ENCODE data around the gene SCD5. TPM values are rescaled to one million over a fixed set of nuclear protein-coding genes. Genes with fewer than 3 reads are reported as not detected.

Gene SCD5
- total and polyA plus RNA-seq, 2 of the 8 experiments (the other 6 are each of a cell fraction or from before 2014, with no cell fraction given), result 0.92 to 1.2 TPM

DNA sequence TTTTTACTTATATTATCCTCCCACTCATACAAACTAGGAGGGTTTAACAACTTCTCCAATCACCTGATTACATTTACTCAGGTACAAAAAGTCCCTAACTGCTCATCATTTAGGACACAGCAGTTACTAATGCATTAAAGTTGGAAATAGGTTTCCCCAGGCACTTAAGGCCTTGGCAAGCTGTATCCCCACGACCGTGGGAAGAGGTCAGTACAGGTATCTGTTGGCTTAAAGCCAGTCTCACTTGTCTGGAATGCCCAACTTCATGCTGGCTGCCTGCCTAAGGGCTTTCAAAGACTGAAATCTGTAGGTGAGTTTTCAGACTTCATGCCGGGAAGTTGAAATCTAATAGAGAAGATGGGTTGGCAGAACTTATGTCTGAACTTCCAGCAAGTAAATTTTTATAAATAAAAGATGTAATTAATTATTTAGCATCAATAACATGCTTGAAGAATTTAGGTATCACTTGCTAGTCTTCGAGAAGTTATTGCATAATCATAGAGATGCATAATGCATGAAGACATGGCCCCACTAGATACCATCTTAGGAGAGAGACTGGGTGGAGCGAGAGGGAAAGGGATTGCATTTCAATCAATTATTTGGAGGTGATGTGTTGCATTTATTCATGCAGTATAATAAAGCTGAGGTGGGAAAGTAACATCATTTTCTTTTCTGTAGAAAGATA, 54.2 kb downstream of the SCD5 start (continued):
- TF ChIP-seq, protein P1, sequence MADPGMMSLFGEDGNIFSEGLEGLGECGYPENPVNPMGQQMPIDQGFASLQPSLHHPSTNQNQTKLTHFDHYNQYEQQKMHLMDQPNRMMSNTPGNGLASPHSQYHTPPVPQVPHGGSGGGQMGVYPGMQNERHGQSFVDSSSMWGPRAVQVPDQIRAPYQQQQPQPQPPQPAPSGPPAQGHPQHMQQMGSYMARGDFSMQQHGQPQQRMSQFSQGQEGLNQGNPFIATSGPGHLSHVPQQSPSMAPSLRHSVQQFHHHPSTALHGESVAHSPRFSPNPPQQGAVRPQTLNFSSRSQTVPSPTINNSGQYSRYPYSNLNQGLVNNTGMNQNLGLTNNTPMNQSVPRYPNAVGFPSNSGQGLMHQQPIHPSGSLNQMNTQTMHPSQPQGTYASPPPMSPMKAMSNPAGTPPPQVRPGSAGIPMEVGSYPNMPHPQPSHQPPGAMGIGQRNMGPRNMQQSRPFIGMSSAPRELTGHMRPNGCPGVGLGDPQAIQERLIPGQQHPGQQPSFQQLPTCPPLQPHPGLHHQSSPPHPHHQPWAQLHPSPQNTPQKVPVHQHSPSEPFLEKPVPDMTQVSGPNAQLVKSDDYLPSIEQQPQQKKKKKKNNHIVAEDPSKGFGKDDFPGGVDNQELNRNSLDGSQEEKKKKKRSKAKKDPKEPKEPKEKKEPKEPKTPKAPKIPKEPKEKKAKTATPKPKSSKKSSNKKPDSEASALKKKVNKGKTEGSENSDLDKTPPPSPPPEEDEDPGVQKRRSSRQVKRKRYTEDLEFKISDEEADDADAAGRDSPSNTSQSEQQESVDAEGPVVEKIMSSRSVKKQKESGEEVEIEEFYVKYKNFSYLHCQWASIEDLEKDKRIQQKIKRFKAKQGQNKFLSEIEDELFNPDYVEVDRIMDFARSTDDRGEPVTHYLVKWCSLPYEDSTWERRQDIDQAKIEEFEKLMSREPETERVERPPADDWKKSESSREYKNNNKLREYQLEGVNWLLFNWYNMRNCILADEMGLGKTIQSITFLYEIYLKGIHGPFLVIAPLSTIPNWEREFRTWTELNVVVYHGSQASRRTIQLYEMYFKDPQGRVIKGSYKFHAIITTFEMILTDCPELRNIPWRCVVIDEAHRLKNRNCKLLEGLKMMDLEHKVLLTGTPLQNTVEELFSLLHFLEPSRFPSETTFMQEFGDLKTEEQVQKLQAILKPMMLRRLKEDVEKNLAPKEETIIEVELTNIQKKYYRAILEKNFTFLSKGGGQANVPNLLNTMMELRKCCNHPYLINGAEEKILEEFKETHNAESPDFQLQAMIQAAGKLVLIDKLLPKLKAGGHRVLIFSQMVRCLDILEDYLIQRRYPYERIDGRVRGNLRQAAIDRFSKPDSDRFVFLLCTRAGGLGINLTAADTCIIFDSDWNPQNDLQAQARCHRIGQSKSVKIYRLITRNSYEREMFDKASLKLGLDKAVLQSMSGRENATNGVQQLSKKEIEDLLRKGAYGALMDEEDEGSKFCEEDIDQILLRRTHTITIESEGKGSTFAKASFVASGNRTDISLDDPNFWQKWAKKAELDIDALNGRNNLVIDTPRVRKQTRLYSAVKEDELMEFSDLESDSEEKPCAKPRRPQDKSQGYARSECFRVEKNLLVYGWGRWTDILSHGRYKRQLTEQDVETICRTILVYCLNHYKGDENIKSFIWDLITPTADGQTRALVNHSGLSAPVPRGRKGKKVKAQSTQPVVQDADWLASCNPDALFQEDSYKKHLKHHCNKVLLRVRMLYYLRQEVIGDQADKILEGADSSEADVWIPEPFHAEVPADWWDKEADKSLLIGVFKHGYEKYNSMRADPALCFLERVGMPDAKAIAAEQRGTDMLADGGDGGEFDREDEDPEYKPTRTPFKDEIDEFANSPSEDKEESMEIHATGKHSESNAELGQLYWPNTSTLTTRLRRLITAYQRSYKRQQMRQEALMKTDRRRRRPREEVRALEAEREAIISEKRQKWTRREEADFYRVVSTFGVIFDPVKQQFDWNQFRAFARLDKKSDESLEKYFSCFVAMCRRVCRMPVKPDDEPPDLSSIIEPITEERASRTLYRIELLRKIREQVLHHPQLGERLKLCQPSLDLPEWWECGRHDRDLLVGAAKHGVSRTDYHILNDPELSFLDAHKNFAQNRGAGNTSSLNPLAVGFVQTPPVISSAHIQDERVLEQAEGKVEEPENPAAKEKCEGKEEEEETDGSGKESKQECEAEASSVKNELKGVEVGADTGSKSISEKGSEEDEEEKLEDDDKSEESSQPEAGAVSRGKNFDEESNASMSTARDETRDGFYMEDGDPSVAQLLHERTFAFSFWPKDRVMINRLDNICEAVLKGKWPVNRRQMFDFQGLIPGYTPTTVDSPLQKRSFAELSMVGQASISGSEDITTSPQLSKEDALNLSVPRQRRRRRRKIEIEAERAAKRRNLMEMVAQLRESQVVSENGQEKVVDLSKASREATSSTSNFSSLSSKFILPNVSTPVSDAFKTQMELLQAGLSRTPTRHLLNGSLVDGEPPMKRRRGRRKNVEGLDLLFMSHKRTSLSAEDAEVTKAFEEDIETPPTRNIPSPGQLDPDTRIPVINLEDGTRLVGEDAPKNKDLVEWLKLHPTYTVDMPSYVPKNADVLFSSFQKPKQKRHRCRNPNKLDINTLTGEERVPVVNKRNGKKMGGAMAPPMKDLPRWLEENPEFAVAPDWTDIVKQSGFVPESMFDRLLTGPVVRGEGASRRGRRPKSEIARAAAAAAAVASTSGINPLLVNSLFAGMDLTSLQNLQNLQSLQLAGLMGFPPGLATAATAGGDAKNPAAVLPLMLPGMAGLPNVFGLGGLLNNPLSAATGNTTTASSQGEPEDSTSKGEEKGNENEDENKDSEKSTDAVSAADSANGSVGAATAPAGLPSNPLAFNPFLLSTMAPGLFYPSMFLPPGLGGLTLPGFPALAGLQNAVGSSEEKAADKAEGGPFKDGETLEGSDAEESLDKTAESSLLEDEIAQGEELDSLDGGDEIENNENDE (IDR thresholded peaks at IDR 0.05; ENCODE audit: insufficient replicate concordance, low read length), result no peak
- no peak for TF ChIP-seq SIN3A (conservative IDR thresholded peaks at IDR 0.05 in 1 of 2, IDR thresholded peaks at IDR 0.05 in 1 of 2; ENCODE audit: low read depth in 1 of 2, low read length in 2 of 2)
- no peak for TF ChIP-seq BRCA1 (IDR thresholded peaks at IDR 0.05; ENCODE audit: low read depth, low read length)
- TF ChIP-seq TCF12 (IDR thresholded peaks at IDR 0.05; ENCODE audit: low read depth, low read length), result no peak
- no peak for TF ChIP-seq GABPA (IDR thresholded peaks at IDR 0.05; ENCODE audit: borderline replicate concordance, insufficient read depth, low read length)
- TF ChIP-seq CBX5 (IDR thresholded peaks at IDR 0.05; ENCODE audit: low read depth, low read length), result no peak
- TF ChIP-seq POLR2AphosphoS5 (IDR thresholded peaks at IDR 0.05; ENCODE audit: low read depth, low read length), result no peak
- no peak for TF ChIP-seq BACH1 (IDR thresholded peaks at IDR 0.05; ENCODE audit: low read length)
- no peak for TF ChIP-seq EGR1 (IDR thresholded peaks at IDR 0.05; ENCODE audit: borderline replicate concordance, low read depth, low read length)
- TF ChIP-seq CTBP2 (IDR thresholded peaks at IDR 0.05; ENCODE audit: borderline replicate concordance, insufficient read depth, insufficient read length, low read length), result no peak
- TF ChIP-seq CHD1 (IDR thresholded peaks at IDR 0.05; ENCODE audit: low read depth, low read length), result no peak
